ENCODE measurements around the gene ATP2B2. TPM values are rescaled to one million over a fixed set of nuclear protein-coding genes. Genes with fewer than 3 reads are reported as not detected.

The ATP2B2 gene
- total RNA-seq, 2 experiments from 2014 or later, result not detected

- Mint-ChIP-seq H3K4me3 (no peak overlapping the region), H3K27ac (no peak overlapping the region), H3K4me1 (no peaks in the 10 kb centered on the region), H3K9me3 (no peaks in the 10 kb centered on the region), H3K27me3 (peaks cover 7% of the 10 kb centered on the region), H3K36me3 (ENCODE audit: low read depth) (no peaks in the 10 kb centered on the region)
- CTCF ChIA-PET, result no interaction called here
- POLR2A ChIA-PET, result no interaction called here
- DNase-seq, result no peak
Measured at GRCh38 chr3:10513306-10513705, 7.9 kb upstream of the ATP2B2 start.

- POLR2A ChIA-PET, result no interaction called here
- Mint-ChIP-seq H3K4me1 (no peaks in the 10 kb centered on the region), H3K27ac (no peak overlapping the region), H3K36me3 (ENCODE audit: low read depth) (no peaks in the 10 kb centered on the region), H3K9me3 (no peaks in the 10 kb centered on the region), H3K27me3 (peaks cover 6% of the 10 kb centered on the region), H3K4me3 (no peak overlapping the region)
- CTCF ChIA-PET, result no interaction called here
- no peak for DNase-seq
Measured at GRCh38 chr3:10512687-10513086, 7.3 kb upstream of the ATP2B2 start.

- DNase-seq, result no peak
- Mint-ChIP-seq H3K27ac (no peak overlapping the region), H3K9me3 (no peaks in the 10 kb centered on the region), H3K4me3 (no peak overlapping the region), H3K36me3 (ENCODE audit: low read depth) (no peaks in the 10 kb centered on the region), H3K4me1 (no peaks in the 10 kb centered on the region), H3K27me3 (peaks cover 2% of the 10 kb centered on the region)
- POLR2A ChIA-PET, result no interaction called here
- CTCF ChIA-PET, result interaction anchor here (0.6 kb wide), 1 partner anchor 14 kb away, joined by 3 read pairs; no protein-coding TSS in a partner anchor
Measured at GRCh38 chr3:10511809-10512494, 6.6 kb upstream of the ATP2B2 start.

DNA sequence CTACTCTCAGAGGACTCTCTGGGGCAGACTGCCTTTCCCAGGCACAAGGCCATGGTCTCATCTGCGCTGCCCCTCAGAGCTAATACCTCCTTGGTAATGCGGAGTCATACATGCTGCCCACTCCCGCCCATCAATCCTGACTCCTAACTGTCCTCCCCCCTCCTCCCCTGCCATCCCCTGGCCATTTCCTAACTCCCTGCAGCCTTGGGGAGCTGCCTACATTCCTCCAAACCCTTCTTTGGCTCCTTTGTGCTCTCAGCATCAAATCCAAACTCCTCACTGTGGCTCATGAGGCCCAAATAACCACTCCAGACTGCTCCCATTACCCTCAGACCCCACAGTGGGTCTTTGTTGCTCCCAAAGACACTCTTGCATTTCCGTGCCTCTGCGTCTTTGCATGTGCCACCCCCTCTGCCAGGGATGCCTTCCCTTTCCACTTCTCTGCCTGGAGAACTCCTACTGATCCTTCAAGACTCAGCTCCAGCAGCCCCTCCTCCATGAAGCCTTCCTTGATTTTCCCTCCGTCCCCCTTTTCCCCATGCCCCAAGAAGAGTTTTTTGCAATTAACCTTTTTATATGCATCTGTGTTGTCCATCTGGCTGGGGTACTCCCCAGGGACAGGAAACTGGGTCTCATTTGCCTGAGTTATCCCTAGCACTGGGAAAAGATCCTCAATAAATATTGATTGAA lies 5.5 kb upstream of the ATP2B2 start:
- DNase-seq, result no peak

DNA sequence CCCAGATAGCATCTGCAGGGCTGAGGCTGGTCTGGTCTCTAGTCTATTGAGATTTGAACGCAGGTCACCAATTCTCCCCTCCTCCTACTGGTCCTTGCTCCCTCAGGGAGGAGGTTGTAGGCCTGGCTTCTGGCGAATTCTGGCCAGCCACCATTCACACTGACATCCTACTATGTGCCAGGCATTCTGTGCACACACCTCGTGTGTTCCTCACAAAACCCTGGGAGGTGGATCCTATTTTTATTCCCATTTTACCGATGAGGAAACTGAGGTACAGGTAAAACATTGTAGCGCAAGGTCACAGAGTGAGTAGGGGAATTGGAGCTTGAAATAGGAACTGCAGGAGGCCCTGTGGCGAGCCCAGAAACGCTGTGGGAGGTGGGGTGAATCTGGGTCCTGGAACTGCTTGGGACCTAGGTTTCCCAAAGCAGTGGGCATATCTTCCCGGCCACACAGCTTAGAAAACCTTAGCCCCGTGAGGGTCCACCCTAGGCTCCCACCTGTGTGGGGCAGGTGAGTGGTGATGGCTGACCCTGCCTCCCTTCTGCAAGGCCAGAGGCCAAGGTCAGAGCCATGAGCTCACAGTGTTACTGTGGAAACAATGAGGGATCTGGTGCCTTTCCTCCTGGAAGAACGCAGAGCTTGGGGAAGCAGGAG lies 4.8 kb upstream of the ATP2B2 start:
- Mint-ChIP-seq H3K36me3 (ENCODE audit: low read depth) (no peaks in the 10 kb centered on the region), H3K27ac (no peak overlapping the region), H3K4me1 (no peaks in the 10 kb centered on the region), H3K9me3 (no peaks in the 10 kb centered on the region), H3K4me3 (no peak overlapping the region), H3K27me3 (peaks cover 6% of the 10 kb centered on the region)
- POLR2A ChIA-PET, result no interaction called here
- CTCF ChIA-PET, result no interaction called here
- no peak for DNase-seq

More for the DNA sequence above, 5.5 kb upstream of the ATP2B2 start:
- CTCF ChIA-PET, result no interaction called here
- Mint-ChIP-seq H3K27me3 (peaks cover 3% of the 10 kb centered on the region), H3K9me3 (no peaks in the 10 kb centered on the region), H3K4me3 (no peak overlapping the region), H3K27ac (no peak overlapping the region), H3K36me3 (ENCODE audit: low read depth) (no peaks in the 10 kb centered on the region), H3K4me1 (no peaks in the 10 kb centered on the region)
- POLR2A ChIA-PET, result no interaction called here

DNA sequence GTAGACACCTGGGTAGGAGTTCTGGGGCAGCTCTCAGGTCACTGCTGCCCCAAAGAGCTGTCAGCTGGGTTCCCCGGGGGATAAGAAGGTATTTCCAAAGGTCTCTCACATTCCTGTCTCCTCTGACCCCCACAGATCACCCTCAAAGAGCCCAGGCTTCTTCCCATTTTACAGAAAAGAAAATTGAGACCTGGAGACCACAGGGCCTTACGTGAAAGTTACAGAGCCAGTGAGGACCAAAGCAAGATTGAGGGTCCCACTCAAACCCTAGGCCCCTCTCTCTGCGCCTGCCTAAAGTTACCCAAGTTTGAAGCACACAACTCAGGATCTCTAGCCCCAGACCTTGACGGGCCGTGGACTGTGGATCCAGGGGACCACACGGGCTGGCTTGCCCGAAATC lies 3.9 kb upstream of the ATP2B2 start:
- Mint-ChIP-seq H3K4me3 (no peak overlapping the region), H3K9me3 (no peaks in the 10 kb centered on the region), H3K36me3 (ENCODE audit: low read depth) (no peaks in the 10 kb centered on the region), H3K4me1 (no peaks in the 10 kb centered on the region), H3K27ac (no peak overlapping the region), H3K27me3 (peaks cover 13% of the 10 kb centered on the region)
- no peak for DNase-seq
- CTCF ChIA-PET, result no interaction called here
- POLR2A ChIA-PET, result no interaction called here

DNA sequence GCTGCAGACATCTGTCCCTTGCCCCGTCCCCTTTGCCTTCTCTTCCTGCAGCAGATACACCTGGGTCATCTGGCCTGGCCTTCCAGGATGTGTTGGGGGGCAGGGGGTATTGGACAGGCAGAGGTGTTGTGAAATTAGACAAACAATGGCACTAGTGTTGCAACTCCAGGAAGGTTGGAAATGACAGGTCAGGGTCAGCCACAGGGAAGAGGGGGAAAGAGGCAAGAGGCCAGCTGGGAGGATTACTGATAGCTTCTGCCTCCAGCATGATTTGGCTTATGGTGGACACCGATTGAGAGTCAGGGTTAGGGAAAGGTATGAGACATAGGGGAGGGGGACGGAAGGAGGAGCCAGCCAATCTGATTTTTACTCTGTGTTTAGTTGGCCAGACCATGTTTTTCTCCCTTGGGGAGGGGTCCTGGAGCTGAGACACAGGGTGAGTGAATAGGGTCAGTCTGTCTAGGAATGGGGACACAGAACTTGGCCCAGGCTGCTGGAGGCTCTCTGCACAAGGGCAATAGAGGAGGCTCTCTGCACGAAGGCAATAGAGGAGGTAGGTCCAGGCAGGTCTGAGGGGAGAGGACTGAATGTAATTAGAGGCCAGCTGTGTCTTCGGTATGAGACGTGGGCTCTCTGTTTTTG lies 3.4 kb upstream of the ATP2B2 start:
- H3K9me3 Mint-ChIP-seq, result no peaks in the 10 kb centered on the region
- no peaks in the 10 kb centered on the region for H3K36me3 Mint-ChIP-seq (ENCODE audit: low read depth)
- no peaks in the 10 kb centered on the region for H3K4me1 Mint-ChIP-seq
- H3K27ac Mint-ChIP-seq, result no peak overlapping the region
- POLR2A ChIA-PET, result no interaction called here
- CTCF ChIA-PET, result no interaction called here
- no peak for DNase-seq
- H3K4me3 Mint-ChIP-seq, result no peak overlapping the region
- peaks cover 18% of the 10 kb centered on the region for H3K27me3 Mint-ChIP-seq

- no peak for DNase-seq
- H3K4me1 Mint-ChIP-seq, result no peaks in the 10 kb centered on the region
- H3K36me3 Mint-ChIP-seq (ENCODE audit: low read depth), result no peaks in the 10 kb centered on the region
- no peaks in the 10 kb centered on the region for H3K9me3 Mint-ChIP-seq
- no peak overlapping the region for H3K27ac Mint-ChIP-seq
- H3K27me3 Mint-ChIP-seq, result peaks cover 18% of the 10 kb centered on the region
- H3K4me3 Mint-ChIP-seq, result no peak overlapping the region
- ChIA-PET CTCF (no interaction called here), POLR2A (no interaction called here)
Measured at GRCh38 chr3:10508235-10508618, 2.8 kb upstream of the ATP2B2 start.

DNA sequence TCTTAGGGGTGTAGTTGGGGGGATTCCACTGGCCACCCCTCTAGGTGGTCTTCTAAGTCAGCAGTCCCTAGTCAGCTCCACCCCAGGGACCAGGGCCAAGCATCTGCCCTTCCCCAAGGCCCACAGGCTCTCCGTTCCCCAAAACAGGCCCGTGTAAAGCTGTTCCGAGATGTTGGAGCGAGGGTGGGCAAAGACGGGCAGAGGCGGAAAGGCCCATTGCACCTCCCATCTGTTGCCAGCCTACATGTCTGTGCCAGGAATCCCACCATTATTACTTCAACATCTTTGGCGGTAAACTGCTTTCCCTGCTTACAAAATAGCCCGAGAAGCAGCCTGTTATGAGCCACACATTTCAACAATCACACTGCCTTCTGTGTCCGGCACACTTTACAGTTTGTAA lies 1.9 kb upstream of the ATP2B2 start:
- CTCF ChIA-PET, result no interaction called here
- H3K27me3 Mint-ChIP-seq, result peaks cover 18% of the 10 kb centered on the region
- no peaks in the 10 kb centered on the region for H3K4me1 Mint-ChIP-seq

DNA sequence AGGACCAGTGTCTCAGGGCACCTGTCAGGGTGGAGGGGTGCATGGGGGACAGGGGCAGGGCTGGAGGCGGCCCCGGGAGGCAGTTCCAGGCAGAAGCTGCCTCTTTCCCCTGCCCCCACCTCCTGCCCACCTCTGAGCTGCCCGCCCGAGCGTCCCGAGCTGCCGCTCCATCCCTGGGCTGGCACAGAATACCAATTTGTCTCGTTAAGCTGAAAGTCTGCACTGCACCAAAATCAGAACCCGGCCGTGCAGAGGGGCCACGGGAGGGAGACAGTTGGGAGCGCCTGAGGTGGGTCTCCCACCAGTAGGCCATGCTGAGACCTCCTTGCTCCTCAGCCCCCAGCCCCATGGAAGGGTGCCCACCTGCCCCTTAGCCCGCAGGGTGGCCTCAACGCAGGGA lies 1.3 kb upstream of the ATP2B2 start:
- no peak overlapping the region for H3K27ac Mint-ChIP-seq
- no peak overlapping the region for H3K4me3 Mint-ChIP-seq
- no peaks in the 10 kb centered on the region for H3K4me1 Mint-ChIP-seq
- H3K9me3 Mint-ChIP-seq, result no peaks in the 10 kb centered on the region
- POLR2A ChIA-PET, result no interaction called here
- H3K36me3 Mint-ChIP-seq (ENCODE audit: low read depth), result no peaks in the 10 kb centered on the region
- CTCF ChIA-PET, result no interaction called here
- peaks cover 18% of the 10 kb centered on the region for H3K27me3 Mint-ChIP-seq
- no peak for DNase-seq

More for the DNA sequence above, 1.9 kb upstream of the ATP2B2 start:
- no peak overlapping the region for H3K4me3 Mint-ChIP-seq
- POLR2A ChIA-PET, result no interaction called here
- H3K9me3 Mint-ChIP-seq, result no peaks in the 10 kb centered on the region
- DNase-seq, result no peak
- H3K36me3 Mint-ChIP-seq (ENCODE audit: low read depth), result no peaks in the 10 kb centered on the region
- no peak overlapping the region for H3K27ac Mint-ChIP-seq

- no peak overlapping the region for H3K27ac Mint-ChIP-seq
- H3K4me3 Mint-ChIP-seq, result no peak overlapping the region
- H3K36me3 Mint-ChIP-seq (ENCODE audit: low read depth), result no peaks in the 10 kb centered on the region
- H3K4me1 Mint-ChIP-seq, result no peaks in the 10 kb centered on the region
- H3K9me3 Mint-ChIP-seq, result no peaks in the 10 kb centered on the region
- CTCF ChIA-PET, result no interaction called here
- DNase-seq, result no peak
- peaks cover 18% of the 10 kb centered on the region for H3K27me3 Mint-ChIP-seq
- POLR2A ChIA-PET, result no interaction called here
Measured at GRCh38 chr3:10505791-10506585, 602 bp upstream of the ATP2B2 start.

DNA sequence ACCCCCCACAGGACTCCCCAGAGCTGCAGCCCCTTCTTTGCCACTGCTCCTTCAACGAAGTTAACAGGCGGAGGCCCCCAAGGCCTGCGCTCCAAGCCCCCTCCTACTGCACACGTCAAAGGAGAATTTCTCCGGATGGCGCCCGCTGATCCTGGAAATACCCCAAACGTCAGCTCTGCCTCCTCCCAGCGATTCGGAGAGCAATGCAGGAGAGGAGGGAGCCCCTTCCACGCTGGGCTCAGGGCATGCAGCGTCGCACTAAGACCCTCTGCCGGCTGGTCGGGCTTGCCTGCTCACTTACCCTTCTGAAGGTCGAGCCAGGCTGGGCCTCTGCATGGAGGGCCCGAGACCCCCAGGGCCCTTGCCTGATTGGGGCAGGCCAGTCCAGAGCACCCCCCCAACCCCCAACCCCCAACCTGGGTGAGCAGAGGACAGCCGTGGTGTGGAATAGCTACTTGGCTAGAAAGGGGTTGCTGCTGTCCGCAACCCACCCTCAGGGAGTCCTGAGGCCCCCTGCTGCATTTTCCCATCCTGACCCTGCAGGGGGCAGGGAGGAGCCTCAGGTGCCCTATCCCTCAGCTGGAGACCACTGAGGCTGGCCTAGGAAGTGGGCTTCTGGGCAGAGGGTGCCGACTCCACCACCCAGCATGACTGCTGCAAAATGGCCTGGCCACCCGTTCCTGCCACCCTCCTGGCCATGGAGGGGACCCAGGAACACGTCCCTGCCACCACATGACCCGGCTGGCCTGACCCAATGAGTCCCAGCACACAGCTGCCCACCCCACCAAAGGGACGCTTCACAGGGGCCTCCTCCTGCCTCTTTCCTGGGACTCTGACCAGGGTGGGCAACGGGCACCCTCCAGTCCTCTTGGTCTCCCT lies 976 bp downstream of the ATP2B2 start:
- POLR2A ChIA-PET, result no interaction called here
- no peak for DNase-seq
- CTCF ChIA-PET, result no interaction called here
- Mint-ChIP-seq H3K27me3 (peaks cover 18% of the 10 kb centered on the region), H3K27ac (no peak overlapping the region), H3K4me3 (no peak overlapping the region), H3K36me3 (ENCODE audit: low read depth) (no peaks in the 10 kb centered on the region), H3K4me1 (peaks cover 3% of the 10 kb centered on the region), H3K9me3 (no peaks in the 10 kb centered on the region)
